ENCODE results near the gene TICAM2. TPM values are rescaled to one million over a fixed set of nuclear protein-coding genes. Genes with fewer than 3 reads are reported as not detected.

The TICAM2 gene
- total and polyA plus RNA-seq, 9 of the 15 experiments (the other 6 are each of a cell fraction or from before 2014, with no cell fraction given) = 0.15 to 1.8 (median 0.98) TPM

- H3K9ac ChIP-seq (ENCODE audit: insufficient read depth in 1 of 2, low read depth in 2 of 2, low read length in 2 of 2) = no peak overlapping the region
- POLR2A ChIA-PET = no interaction called here
- no peaks in the 10 kb centered on the region for H3K9me3 ChIP-seq (replicated peaks; ENCODE audit: control insufficient read depth, insufficient read depth, low read depth, low read length)
- H3K27me3 ChIP-seq (ENCODE audit: control insufficient read depth in 2 of 2, insufficient read depth in 2 of 2, low read length in 2 of 2) = no peaks in the 10 kb centered on the region
- no peaks in the 10 kb centered on the region for H3K4me1 ChIP-seq (replicated peaks in 1 of 2; ENCODE audit: control insufficient read depth in 2 of 2, insufficient read depth in 2 of 2, low read length in 2 of 2)
- FAIRE-seq = no peak
- no peaks in the 10 kb centered on the region for H3K79me2 ChIP-seq (ENCODE audit: control insufficient read depth, insufficient read depth, low read length)
- BruUV-seq (replicated peaks) = no TSS peak
- DNase-seq (ENCODE audit: extremely low read depth in 1 of 4, low spot score in 3 of 4) = no peak
- no peak overlapping the region for H3K27ac ChIP-seq (ENCODE audit: extremely low read depth, low read depth, low read length)
- H4K20me1 ChIP-seq (replicated peaks; ENCODE audit: control insufficient read depth, insufficient read depth, low read length) = no peaks in the 10 kb centered on the region
- in situ Hi-C loops (cut with MboI) = loop anchor here (25.0 kb wide), 1 partner anchor 1896 kb away; no protein-coding TSS in a partner anchor
- intact Hi-C loops (cut with micrococcal nuclease) = loop anchor here (10.0 kb wide), 1 partner anchor 1969 kb away; no protein-coding TSS in a partner anchor
- no peaks in the 10 kb centered on the region for H3K9me1 ChIP-seq (ENCODE audit: control insufficient read depth, insufficient read depth, low read length)
- WGBS (ENCODE audit: insufficient coverage, low coverage, missing lambda C conversion rate) = 37% methylated on average over 3 of the region's 3 CpGs
- H3K4me3 ChIP-seq = no peak overlapping the region
- no peak overlapping the region for H2AFZ ChIP-seq (ENCODE audit: low read depth, low read length)
- ATAC-seq = no peak
- no peaks in the 10 kb centered on the region for H3K36me3 ChIP-seq (ENCODE audit: control insufficient read depth, insufficient read depth, low read length)
- H3K4me2 ChIP-seq (ENCODE audit: insufficient read depth, low read length) = no peak overlapping the region
- CTCF ChIA-PET (ENCODE audit: low intra/inter-chr PET ratio) = interaction anchor here (0.6 kb wide), 1 partner anchor 274 kb away, joined by 3 read pairs; no protein-coding TSS in a partner anchor
- no peak for TF ChIP-seq TCF3 (CRISPR knock-in tag; IDR thresholded peaks at IDR 0.05)
- TF ChIP-seq TSC22D4 (tag; IDR thresholded peaks at IDR 0.05) = no peak
- no peak for TF ChIP-seq POLR2AphosphoS5 (IDR thresholded peaks at IDR 0.05; ENCODE audit: control insufficient read depth, insufficient read depth, low read depth, low read length)
- no peak for TF ChIP-seq CTCF (IDR thresholded peaks at IDR 0.05 in 2 of 3, conservative IDR thresholded peaks at IDR 0.05 in 1 of 3; ENCODE audit: insufficient read depth in 2 of 3, low read depth in 1 of 3, low read length in 3 of 3)
- TF ChIP-seq MITF (IDR thresholded peaks at IDR 0.05) = no peak
- TF ChIP-seq RBM39 (optimal IDR thresholded peaks at IDR 0.05; ENCODE audit: low read depth, low read length) = no peak
- TF ChIP-seq CTBP1 (IDR thresholded peaks at IDR 0.05; ENCODE audit: borderline replicate concordance) = no peak
- TF ChIP-seq NFYB (IDR thresholded peaks at IDR 0.05; ENCODE audit: extremely low read depth, insufficient read length) = no peak
- TF ChIP-seq, protein P1, sequence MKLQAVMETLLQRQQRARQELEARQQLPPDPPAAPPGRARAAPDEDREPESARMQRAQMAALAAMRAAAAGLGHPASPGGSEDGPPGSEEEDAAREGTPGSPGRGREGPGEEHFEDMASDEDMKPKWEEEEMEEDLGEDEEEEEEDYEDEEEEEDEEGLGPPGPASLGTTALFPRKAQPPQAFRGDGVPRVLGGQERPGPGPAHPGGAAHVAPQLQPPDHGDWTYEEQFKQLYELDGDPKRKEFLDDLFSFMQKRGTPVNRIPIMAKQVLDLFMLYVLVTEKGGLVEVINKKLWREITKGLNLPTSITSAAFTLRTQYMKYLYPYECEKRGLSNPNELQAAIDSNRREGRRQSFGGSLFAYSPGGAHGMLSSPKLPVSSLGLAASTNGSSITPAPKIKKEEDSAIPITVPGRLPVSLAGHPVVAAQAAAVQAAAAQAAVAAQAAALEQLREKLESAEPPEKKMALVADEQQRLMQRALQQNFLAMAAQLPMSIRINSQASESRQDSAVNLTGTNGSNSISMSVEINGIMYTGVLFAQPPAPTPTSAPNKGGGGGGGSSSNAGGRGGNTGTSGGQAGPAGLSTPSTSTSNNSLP (IDR thresholded peaks at IDR 0.05; ENCODE audit: borderline replicate concordance, low read depth, low read length) = no peak
- no peak for TF ChIP-seq HEY1 (CRISPR knock-in tag; IDR thresholded peaks at IDR 0.05; ENCODE audit: borderline replicate concordance)
Measured at GRCh38 chr5:115583474-115583873, 18.8 kb downstream of the TICAM2 start.
